NCI-H2107 treated with DMSO at 0.1 percent for 48 hours (cell line): Measurements from ENCODE around the gene SLC22A13.
"Not testable (repeated sequence)": the region's sequence is repeated elsewhere in the genome, so short reads cannot be mapped to it uniquely, and the experiment has no call there.

ENCODE experiments used
- DNase-seq: peaks from one replicate; lab custom pipeline; 2025; ENCODE audit not compliant: unreplicated experiment; lab: John Stamatoyannopoulos, UW

SLC22A13 gene

DNA sequence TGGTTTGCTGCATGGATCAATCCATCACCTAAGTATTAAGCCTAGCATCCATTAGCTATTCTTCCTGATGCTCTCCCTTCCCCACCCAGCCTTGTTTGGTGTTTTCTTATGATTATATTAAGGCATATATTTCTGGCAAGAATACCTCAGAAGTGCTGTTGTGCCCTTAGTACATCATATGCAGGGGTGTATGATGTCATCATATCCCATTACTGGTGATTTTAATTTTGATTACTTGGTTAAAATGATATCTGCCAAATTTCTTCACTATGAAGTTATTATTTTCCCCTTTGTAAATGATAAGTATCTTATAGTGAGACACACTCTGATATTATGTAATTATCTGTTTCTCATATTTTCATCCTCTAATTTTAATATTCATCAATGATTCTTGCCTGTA is 31.9 kb downstream of the SLC22A13 start:
- no peak for DNase-seq

DNA sequence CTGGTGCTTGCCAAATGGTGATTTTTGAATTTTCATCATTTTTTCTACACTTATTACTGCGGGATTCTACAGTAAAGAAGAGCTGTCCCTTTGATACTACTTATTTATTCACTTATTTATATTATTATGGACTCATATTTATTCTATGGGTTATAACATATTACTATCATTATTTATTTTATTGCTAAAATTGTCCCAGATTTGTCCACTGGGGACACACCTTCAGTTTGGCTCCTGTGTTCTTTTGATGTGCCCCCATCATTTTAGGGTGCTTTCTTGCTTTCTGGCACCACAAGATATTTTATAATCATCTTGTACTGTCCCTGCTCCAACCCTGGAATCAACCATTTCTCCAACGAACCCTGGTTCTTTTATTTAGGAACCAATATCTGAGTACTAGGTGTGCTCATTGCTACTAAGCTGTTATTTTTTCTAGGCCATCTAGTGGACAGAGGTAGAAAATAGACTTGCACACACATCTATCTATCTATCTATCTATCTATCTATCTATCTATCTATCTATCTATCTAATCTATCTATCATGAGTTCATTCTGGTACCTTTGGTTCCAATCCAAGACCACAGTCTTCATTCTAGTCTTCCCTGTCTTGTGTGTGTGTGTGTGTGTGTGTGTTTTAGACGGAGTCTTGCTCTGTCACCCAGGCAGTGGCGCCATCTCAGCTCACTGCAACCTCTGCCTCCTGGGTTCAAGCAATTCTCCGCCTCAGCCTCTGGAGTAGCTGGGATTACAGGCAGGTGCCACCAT is 32.5 kb downstream of the SLC22A13 start:
- no peak for DNase-seq

DNA sequence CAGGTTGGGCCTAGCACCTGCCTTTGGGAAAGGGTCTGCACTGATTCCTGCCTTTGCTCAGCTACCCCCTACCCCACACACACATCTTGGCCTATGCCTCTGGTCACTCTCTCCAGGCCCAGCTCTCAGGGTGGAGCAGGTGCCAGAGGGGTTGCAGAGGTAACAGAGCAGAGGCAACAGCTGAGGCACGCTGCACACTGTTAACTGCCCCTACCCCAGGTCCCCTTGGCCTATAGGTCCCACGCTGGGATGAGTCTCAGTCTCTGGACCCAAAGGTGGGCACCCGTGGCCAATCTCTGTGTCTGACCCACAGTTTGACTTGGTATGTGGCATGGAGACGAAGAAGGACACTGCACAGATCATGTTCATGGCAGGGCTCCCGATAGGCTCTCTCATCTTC is 41.3 kb downstream of the SLC22A13 start:
- DNase-seq, result no peak

DNA sequence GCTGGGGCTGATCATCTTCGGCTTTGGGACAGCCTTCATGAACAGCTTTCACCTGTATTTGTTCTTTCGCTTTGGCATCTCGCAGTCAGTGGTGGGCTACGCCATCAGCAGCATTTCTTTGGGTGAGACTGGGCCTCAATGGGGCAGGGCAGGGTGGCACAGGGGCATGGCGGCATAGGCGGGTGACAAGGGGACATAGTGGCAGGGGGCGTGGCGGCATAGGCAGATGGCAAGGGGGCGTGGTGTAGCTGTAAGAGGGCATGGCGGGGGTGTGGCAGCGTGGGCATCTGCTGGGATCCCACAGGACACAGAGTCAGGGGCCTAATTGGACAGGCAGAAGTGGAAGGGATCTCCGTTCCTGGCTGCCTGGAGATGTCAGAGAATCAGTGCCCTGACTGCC is 42.0 kb downstream of the SLC22A13 start:
- DNase-seq, result no peak

DNA sequence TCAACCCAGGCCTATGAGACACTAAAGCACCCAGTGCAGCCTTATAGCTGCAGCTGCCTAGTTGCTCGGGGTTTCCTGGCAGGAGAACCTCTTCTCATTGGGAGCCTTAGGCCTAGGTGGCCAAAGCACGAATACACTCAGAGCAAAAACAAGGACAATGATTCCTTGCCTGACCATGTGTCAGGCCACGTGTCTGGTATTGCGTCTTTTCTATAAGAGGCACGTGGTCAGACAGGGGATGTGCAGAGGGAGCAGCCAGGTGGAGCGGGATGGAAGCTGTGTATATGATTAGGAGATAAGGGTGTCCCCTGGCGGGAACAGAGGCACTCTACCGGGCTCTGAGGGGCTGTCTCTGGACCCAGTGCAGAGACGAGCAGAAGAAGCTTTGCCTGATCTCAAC is 42.8 kb downstream of the SLC22A13 start:
- no peak for DNase-seq

DNA sequence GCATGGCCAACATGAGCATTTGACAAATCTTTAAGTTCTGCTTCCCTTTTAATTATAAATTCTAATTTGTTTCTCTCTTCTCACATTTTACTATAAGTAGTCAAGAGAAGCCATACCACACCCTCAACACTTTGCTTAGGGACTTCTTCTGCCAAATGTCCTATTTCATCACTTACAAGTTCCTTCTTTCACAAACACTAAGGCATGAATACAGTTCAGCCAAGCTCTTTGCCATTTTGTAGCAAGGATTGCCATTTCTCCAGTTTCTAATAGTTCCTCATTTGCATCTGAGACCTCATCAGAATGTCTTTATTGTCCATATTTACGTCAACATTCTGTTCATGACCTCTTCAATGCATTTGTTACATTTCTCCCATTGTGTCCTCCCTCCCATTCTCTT is 45.9 kb downstream of the SLC22A13 start:
- DNase-seq, result no peak

DNA sequence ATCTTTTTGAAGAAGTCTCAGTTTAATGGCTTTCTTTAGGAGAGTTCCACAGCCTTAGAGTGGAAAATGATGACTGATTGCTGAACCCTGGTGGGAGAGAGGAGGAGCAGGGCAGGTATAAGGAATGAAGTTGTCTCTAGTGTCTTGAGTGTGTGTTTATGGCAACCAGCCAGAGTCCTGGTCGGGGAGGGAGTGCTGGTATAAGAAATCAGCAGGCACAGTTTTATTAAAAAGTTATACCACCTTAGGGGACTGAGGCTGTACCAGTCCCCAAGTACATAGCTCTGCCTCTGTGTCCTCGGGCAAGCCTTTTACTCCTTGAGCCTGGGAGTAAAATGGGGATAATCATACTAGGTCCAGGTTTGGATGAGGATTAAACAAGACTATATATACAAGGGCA is 46.3 kb downstream of the SLC22A13 start:
- no peak for DNase-seq

DNA sequence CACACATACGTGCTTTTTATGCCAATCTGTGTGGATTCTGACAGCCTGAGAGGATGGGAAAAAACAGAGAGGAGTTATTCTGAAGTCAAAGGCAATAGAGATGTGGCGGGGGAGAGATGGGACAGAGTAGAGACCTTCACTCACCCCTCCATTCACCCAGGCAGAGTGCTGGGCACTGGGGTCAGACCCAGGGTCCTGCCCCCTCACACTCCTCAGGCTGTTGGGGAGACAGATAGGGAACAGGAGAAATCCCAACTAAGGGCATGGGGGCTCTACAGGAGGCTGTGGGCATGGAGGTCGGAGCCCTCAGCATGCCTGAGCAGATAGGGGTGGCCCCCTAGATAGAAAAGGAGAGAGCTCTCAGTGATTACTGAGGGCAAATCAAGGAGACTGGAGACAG is 46.7 kb downstream of the SLC22A13 start:
- DNase-seq, result no peak

DNA sequence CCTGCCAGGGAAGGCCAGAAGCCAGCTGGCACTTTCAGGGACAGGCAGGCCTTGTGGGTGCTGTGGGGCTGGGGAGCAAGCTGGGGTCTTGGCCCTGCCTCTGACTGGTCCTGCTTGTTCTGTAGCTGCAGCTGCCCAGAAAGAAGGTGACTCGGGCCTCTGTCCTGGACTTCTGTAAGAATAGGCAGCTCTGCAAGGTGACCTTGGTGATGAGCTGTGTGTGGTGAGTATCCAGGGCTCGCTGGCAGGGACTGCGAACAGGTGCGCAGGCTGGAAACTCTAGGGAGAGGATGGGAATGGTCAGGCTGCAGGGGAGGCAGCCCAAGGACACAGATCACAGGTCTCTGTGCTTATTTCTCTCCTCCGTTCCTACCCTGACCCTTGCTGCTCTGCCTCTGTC is 47.7 kb downstream of the SLC22A13 start:
- no peak for DNase-seq

DNA sequence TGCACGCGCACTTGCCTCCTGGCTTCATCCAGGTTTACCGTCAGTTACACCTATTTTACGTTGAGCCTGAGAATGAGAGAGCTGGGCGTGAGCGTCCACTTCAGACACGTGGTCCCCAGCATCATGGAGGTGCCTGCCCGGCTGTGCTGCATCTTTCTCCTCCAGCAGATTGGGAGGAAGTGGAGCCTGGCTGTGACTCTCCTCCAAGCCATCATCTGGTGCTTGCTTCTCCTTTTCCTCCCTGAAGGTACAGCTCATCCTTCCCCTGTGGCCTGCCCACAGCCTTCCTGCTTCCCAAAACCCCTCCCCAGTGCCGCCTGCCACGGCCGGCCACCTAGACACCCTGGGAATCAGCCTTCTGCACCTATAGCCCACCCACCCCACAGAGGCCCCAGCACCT is 48.1 kb downstream of the SLC22A13 start:
- no peak for DNase-seq

DNA sequence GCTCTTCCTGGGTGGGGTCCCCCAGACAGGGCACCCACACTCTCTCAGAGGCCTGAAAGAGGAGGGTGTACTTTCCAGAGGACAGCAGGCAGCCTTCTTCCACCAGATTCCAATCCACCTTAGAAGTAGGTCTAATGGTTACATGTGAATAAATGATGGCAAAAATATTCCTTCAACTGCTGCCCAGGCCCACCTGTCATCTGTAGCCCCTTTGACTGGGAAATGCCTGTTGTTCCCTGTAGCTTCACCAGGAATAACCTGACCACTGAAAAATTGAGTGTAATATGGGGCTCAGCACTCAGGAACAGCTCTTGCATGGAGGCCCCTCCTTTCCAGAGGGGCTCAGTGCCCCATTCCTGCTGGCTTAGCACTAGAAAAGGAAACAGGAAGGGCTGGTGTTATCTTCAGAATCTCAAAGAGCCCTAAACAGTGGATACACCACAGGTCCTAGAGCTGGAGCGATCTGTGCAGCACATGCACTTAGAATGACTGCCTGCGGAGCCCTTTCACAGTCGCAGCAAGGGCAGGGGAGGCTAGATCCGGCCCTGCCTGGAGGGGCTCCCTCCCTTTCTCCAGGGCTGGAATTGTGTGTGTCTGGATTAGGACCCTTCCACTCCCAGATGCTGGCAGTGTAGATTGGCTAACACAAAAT is 48.6 kb downstream of the SLC22A13 start:
- DNase-seq, result no peak

DNA sequence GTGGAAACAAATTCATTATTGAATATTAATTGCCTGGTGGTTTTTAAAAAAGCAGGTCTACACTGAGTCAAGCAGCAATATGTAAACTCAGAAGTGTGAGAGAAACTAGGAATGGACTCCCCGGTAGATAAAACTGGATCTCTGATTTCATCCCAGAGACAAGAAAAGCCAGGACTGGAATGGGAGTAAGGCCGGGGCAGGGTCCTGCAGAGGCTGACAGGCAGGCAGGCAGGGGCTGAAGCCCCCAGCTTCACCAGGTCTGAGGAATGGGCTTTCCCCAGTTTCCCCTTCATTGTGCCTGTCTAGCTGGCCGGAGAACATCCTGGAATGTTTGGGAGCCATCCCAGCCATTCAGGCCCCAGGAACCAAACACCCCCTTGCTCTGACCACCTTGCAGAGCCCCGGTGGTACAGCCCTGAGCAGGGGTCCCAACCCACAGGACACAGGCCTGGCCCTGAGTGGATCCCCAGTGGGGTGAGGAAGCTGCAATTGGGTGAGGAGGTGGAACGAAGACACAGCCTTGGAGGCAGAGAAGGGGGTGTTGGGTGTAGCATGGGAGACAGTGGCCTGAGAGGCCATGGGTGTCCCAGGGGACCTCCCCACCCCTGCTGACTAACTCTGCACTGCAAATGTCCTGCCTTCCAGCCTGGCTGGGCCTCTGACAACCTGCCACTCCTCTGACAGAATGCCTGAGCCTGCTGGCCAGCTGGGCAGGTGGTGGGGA is 49.3 kb downstream of the SLC22A13 start:
- no peak for DNase-seq

DNA sequence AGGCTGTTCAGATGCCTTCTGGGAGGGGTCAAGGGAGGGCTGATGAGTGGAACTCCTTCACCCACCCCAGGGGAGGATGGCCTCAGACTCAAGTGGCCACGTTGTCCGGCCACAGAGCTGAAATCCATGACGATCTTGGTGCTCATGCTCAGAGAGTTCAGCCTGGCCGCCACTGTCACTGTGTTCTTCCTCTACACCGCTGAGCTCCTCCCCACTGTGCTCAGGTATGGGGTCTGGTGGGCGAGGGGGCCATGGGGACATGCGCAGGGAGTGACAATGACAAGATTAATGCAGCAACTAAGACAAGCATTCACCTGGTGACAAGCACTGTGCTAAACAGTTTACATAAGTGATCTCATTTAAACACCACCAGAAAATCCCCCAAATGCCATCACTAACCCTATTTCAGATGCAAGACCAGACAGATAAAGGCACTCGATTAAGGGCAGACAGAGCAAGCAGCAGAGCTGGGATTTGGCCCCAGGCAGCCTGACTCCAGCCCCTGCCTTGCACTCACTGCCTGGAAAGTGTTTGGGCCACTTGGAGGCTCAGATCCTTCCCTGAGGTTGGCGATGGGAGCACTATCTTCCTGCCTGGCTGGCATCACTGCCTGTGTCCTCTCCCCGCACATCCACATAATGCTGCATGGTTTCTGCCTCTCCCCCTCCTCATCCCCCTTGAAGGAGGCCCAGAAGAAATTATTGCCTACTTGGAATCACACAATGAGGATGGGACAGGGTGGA is 50.0 kb downstream of the SLC22A13 start:
- DNase-seq, result no peak

DNA sequence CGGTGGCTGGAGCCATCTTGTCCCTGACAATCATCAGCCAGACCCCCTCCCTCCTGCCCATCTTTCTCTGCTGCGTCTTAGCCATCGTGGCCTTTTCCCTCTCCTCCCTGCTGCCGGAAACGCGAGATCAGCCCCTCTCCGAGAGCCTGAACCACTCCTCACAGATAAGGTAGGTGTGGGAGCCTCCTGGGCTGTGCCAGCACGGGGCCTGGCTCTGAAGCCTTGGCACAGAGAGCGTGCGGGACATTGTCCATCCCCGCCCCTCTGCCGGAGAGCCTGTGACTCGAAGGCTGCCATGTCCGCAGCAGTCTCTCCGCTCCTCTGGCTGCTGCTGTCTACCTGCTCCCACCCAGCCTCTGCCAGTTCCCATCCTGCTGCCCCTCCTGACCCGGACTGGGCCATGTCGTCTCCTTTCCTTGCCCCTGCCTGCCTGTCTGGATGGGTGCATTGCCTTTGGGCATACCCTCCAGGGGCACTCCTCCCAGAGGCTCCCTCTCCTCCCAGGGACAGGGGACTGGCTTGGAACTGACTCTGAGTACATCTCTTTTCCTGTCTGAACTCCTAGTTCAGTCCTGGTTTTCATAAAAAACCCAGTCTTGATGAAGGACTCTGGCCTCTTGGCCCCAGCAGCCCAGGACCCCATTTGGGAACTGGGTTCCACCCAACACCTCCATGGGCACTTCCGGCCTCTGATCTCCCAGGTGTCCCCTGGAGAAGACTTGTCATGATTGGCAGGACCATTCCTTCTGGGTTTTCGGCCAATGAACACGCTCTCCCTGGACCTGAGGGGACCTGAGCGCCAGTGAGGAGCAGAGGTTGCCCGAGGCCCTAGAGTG is 51.0 kb downstream of the SLC22A13 start:
- DNase-seq, result no peak

DNA sequence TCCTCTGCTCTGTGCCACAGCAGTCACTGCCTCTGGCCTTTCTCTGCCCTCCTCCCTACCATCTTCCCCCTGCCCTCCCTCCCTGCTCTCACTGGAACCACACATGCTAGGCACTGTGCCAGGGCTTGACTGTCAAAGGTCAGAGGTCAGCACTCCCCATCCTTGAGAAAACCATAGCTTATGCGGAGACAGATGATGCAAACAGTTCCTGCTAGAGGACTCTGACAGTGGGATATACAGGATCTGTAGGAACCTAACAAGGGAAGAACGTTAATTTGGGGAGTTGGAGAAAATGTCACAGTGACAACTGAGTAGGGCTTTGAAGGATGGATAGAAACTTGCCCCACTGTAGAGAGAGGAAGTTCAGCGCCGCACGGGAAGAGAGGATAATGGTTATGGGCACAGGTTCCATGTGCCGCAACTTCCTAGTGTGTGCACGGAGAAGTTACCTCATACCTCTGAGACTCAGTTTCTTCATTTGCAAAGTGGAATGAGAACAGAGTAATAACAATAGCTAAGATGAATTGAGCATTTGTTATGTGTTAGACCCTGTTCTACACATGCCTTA is 51.7 kb downstream of the SLC22A13 start:
- DNase-seq, result no peak

DNA sequence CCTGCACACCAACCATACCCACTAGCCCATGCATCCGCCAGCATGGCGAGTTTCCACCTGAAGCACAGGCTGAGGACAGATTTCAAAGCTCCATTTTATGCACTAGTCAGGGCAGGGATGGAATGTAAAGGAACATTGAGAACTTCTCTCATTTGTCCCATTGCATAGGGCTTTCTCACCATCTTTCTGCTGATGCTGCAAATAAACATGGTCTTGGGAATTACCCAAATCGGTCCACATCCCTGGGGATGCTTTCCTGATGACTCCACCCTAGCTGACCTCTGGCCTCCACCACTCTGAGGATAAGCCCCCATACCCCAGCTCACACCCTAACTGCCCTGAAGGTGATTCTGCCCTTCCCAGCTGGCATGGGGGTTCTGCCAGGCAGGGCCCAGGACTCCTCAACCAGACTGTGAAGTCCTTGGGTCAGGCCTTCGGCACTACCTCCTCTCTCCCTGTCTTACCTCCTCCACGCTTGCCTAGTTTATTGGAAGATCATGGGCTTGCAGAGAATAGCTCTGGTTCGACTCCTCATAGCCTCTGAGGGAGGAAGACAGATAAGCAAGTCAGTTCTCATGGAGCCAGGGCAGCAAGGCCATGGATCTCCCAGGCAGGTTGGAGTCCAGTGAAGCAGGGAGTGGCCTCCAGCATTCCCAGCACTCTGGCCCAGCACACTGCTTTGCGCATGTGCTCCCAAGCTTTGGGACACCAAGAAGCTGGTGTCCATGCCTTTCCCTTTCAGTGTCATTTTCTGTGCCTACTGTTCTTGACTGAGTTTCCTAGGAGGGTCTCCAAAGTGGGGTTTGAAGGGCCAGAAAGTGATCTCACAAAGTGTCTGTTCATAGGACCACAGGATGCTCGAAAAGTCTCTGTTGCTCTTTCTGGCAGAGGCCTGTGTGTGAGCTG is 53.4 kb downstream of the SLC22A13 start:
- DNase-seq, result no peak

DNA sequence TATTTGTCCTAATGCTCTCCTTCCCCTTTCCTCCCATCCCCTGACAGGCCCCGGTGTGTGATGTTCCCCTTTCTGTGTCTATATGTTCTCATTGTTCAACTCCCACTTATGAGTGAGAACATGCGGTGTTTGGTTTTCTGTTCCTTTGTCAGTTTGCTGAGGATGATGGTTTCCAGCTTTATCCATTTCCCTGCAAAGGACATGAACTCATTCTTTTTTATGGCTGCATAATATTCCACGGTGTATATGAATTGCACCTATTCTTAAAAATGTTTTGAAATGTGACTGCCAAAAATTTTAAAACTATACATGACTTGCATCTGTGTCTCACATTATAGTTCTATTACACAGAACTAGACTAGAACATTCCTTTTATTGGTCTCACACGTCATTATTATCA is 55.0 kb downstream of the SLC22A13 start:
- DNase-seq, result not testable (repeated sequence)

DNA sequence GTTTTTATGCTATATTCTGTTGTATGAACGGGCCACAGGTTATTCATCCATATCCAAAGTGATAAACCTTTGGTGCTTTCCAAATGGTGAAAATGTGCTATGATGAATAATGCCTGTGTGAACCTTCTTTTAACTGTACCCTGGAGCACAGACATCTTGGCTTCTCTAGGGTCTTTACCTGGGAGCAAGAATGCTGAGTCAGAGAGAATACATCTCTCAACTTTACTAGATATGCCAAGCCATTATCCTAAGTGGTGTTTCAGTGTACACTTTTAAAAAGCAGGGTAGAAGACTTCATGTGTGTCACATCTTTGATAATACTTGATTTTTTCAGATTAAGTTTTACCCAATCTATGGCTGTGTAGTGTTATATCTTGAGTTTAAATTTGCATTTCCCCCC is 57.4 kb downstream of the SLC22A13 start:
- DNase-seq, result no peak

DNA sequence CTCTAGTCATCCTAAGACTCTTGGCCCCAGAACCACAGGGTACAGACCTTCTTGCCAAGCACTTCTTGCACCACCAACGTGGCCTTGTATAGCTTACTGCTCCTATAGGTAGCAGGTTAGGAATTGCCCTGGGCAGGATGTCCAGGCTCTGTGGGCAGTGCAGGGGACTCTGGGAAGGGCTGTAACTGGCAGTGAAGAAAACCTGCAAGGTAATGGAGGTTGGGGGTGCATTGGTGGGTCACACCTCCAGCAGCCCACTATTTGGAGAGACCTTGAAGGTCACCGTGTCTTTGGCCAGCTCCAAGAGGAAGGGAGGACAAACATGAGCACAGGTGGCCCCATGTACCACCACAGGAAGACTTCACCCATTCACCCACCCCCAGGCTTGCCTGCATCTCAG is 59.6 kb downstream of the SLC22A13 start:
- DNase-seq, result no peak
